Transverse colon (tissue), 4 donors: ENCODE data around the gene S100A14. TPM values are rescaled to one million over a fixed set of nuclear protein-coding genes. Genes with fewer than 3 reads are reported as not detected.

ENCODE experiments used
- DNase-seq: peaks from one replicate; pipeline ENCODE4 v3.0.0-alpha.2; 2019
- H3K27ac ChIP-seq, 4 donors: fragments of 200-600 bp; sonication (generic); 2 replicates each; pipeline ENCODE4 v1.5.1; 2016 to 2018; ENCODE audit warnings: inconsistent platforms in 4 of 4
- H3K27me3 ChIP-seq: fragments of 200-600 bp; sonication (generic); 2 replicates; pipeline ENCODE4 v1.5.1; 2017; ENCODE audit warnings: inconsistent platforms
- H3K36me3 ChIP-seq, 4 donors: fragments of 200-600 bp; sonication (generic); 2 replicates each; pipeline ENCODE4 v1.5.1; 2017 to 2019; ENCODE audit warnings: inconsistent platforms in 4 of 4
- H3K4me1 ChIP-seq, 4 donors: fragments of 200-600 bp; sonication (generic); 2 replicates each; pipeline ENCODE4 v1.5.1; 2017 to 2020; ENCODE audit warnings: inconsistent platforms in 4 of 4
- H3K4me3 ChIP-seq, 4 donors: fragments of 200-600 bp; sonication (generic); 1 replicate in 1 of 4; 2 replicates in 3 of 4; pipeline versions ENCODE4 v1.5.1 to v1.6.1; 2017 to 2019; ENCODE audit warnings: inconsistent platforms in 4 of 4
- H3K9me3 ChIP-seq, 2 donors: fragments of 200-600 bp; sonication (generic); 2 replicates each; pipeline ENCODE4 v1.5.1; 2017 to 2019; ENCODE audit warnings: inconsistent platforms in 2 of 2
- CTCF ChIP-seq, 5 experiments: fragments of 200-600 bp in 3 of 5; fragments of 450-650 bp in 2 of 5; sonication (generic) in 3 of 5; IDR thresholded peaks; 1 replicate in 2 of 5; 2 replicates in 3 of 5; pipeline ENCODE4 v1.5.1; 2016 to 2017; ENCODE audit warnings: antibody characterized with exemption in 5 of 5, inconsistent platforms in 3 of 5, mild to moderate bottlenecking in 2 of 5, moderate library complexity in 1 of 5
- EP300 ChIP-seq: sonication (generic); formaldehyde crosslinking; IDR thresholded peaks from one replicate; pipeline ENCODE4 v1.6.1; 2017; ENCODE audit warnings: antibody characterized with exemption, low read depth
- POLR2A ChIP-seq: fragments of 450-650 bp; IDR thresholded peaks from one replicate; pipeline ENCODE4 v1.6.1; 2016; ENCODE audit warnings: antibody characterized with exemption, mild to moderate bottlenecking, moderate library complexity
- POLR2AphosphoS5 ChIP-seq, 3 donors: sonication (generic); formaldehyde crosslinking; IDR thresholded peaks; one replicate each; pipeline ENCODE4 v1.6.1; 2016; ENCODE audit warnings: antibody characterized with exemption in 3 of 3
- WGBS, 2 donors: methylation state at CpG; one replicate each; pipeline ENCODE4 v1.1.5; 2018; ENCODE audit warnings: low coverage in 1 of 2; 5-methylcytosine and 5-hydroxymethylcytosine counted together
- in situ Hi-C, 4 donors: fragments of 200-750 bp; cut with MboI; loops; one replicate each; pipeline versions ENCODE4 v1.15.0 to v1.15.1; 2017; ENCODE audit warnings: low sequenced_read_pairs in 3 of 4, low pct_ligation_motif_present in 1 of 4, low pct_unique_long_range_greater_than_20kb in 1 of 4
- intact Hi-C: fragments of 100-400 bp; cut with DNase I; formaldehyde crosslinking; loops from one replicate; pipeline ENCODE4 v1.15.1; 2023; ENCODE audit warnings: low total_unique reads
- total RNA-seq, 4 donors: library from RNA; depleted of rRNA; stranded (reverse); fragments of >200 nt; gene quantifications; one replicate each; pipeline ENCODE4 v1.1.0, GENCODE V29; 2016

Gene S100A14
- total RNA-seq, 4 donors from 2014 or later: 134 to 514 (median 437) TPM

- DNase-seq: no peak
- 79 to 80% methylated on average over 2 to 9 of the region's 9 CpGs for WGBS, 2 donors
- intact Hi-C loops (no loop called here), in situ Hi-C loops (loop anchor here in 3 of 4 donors (10.0 to 25.0 kb wide), 3 partner anchors 85 to 328 kb away; partner anchors contain the start of genes CREB3L4 (in 1 of the 3), CRTC2 (in 1 of the 3), JTB (in 1 of the 3) and RAB13 (in 1 of the 3))
- H3K4me3 ChIP-seq: peak overlapping the region in 1 of 4 donors; percentile 88
- peak overlapping the region; percentile 94 to 96 (median 95) for H3K27ac ChIP-seq
- no peaks in the 10 kb centered on the region for H3K27me3 ChIP-seq
- no peaks in the 10 kb centered on the region for H3K9me3 ChIP-seq
- peaks cover 0 to 40% (median 23%) of the 10 kb centered on the region in 4 donors for H3K36me3 ChIP-seq
- TF ChIP-seq POLR2AphosphoS5 (IDR thresholded peaks at IDR 0.05): no peak
- H3K4me1 ChIP-seq: peaks cover 0 to 16% (median 12%) of the 10 kb centered on the region in 4 donors
Observed at GRCh38 chr1:153659656-153660055, 43.5 kb upstream of the S100A14 start.

GRCh38 chr1:153659175-153659534 lies 43.0 kb upstream of the S100A14 start:
- H3K27me3 ChIP-seq: no peaks in the 10 kb centered on the region
- TF ChIP-seq POLR2AphosphoS5 (IDR thresholded peaks at IDR 0.05): no peak
- no peak for TF ChIP-seq EP300
- TF ChIP-seq CTCF (IDR thresholded peaks at IDR 0.05): no peak
- no peak for TF ChIP-seq POLR2A
- peak overlapping the region; percentile 69 to 88 (median 77) for H3K4me3 ChIP-seq
- H3K9me3 ChIP-seq: no peaks in the 10 kb centered on the region
- peaks cover 0 to 35% (median 18%) of the 10 kb centered on the region in 4 donors for H3K36me3 ChIP-seq
- peak overlapping the region; percentile 94 to 96 (median 95) for H3K27ac ChIP-seq
- in situ Hi-C loops (loop anchor here in 2 of 4 donors (25.0 kb wide), 2 partner anchors 303 to 328 kb away; partner anchors contain the start of genes CREB3L4 (in 1 of the 2), CRTC2 (in 1 of the 2), JTB (in 1 of the 2) and RAB13 (in 1 of the 2)), intact Hi-C loops (no loop called here)
- no peak for DNase-seq
- peaks cover 0 to 16% (median 12%) of the 10 kb centered on the region in 4 donors for H3K4me1 ChIP-seq
- 10 to 35% methylated on average over 2 to 8 of the region's 8 CpGs for WGBS, 2 donors

GRCh38 chr1:153658400-153659174 lies 42.5 kb upstream of the S100A14 start, which contains the start of gene SNAPIN:
Gene SNAPIN, plus strand, starts transcription at chr1:153658703. Its CDS starts 41 bp downstream, at chr1:153658744.
- H3K27ac ChIP-seq: peak within 1 kb of the TSS; percentile 94 to 96 (median 95)
- in situ Hi-C loops (loop anchor here in 2 of 4 donors (25.0 kb wide), 2 partner anchors 304 to 329 kb away; partner anchors contain the start of genes CREB3L4 (in 1 of the 2), CRTC2 (in 1 of the 2), JTB (in 1 of the 2) and RAB13 (in 1 of the 2)), intact Hi-C loops (no loop called here)
- WGBS, 2 donors: 0 to 2% methylated on average over 2 to 51 of the region's 53 CpGs
- H3K4me1 ChIP-seq: peaks cover 0 to 16% (median 12%) of the 10 kb centered on the region in 4 donors
- no peaks in the 10 kb centered on the region for H3K9me3 ChIP-seq
- TF ChIP-seq CTCF (IDR thresholded peaks at IDR 0.05) (peak in 3 of 5 experiments; percentile 5 to 34 (median 6)), EP300 (no peak), POLR2A (peak; percentile 66), POLR2AphosphoS5 (IDR thresholded peaks at IDR 0.05) (peak in 2 of 3 donors; percentile 66 to 78)
- peak; percentile 93 for DNase-seq
- H3K27me3 ChIP-seq: no peaks in the 10 kb centered on the region
- H3K36me3 ChIP-seq: peaks cover 0 to 30% (median 14%) of the 10 kb centered on the region in 4 donors
- H3K4me3 ChIP-seq: peak within 1 kb of the TSS; percentile 69 to 88 (median 77)

- peaks cover 0 to 27% (median 16%) of the 10 kb centered on the region in 4 donors for H3K4me1 ChIP-seq
- H3K27ac ChIP-seq: no peak overlapping the region
- WGBS, 2 donors: 86 to 96% methylated on average over 3 of the region's 3 CpGs
- DNase-seq: no peak
- in situ Hi-C loops (loop anchor here in 2 of 4 donors (25.0 kb wide), 2 partner anchors 307 to 332 kb away; partner anchors contain the start of genes CREB3L4 (in 1 of the 2), CRTC2 (in 1 of the 2), JTB (in 1 of the 2) and RAB13 (in 1 of the 2)), intact Hi-C loops (no loop called here)
- TF ChIP-seq POLR2A (no peak), POLR2AphosphoS5 (IDR thresholded peaks at IDR 0.05) (no peak), EP300 (no peak), CTCF (IDR thresholded peaks at IDR 0.05) (no peak)
- H3K9me3 ChIP-seq: no peaks in the 10 kb centered on the region
- H3K27me3 ChIP-seq: no peaks in the 10 kb centered on the region
- no peak overlapping the region for H3K4me3 ChIP-seq
- no peaks in the 10 kb centered on the region for H3K36me3 ChIP-seq
Observed at GRCh38 chr1:153655333-153655732, 39.2 kb upstream of the S100A14 start.
